ENCODE data around the gene CNOT9.

- TF ChIP-seq, protein P1, sequence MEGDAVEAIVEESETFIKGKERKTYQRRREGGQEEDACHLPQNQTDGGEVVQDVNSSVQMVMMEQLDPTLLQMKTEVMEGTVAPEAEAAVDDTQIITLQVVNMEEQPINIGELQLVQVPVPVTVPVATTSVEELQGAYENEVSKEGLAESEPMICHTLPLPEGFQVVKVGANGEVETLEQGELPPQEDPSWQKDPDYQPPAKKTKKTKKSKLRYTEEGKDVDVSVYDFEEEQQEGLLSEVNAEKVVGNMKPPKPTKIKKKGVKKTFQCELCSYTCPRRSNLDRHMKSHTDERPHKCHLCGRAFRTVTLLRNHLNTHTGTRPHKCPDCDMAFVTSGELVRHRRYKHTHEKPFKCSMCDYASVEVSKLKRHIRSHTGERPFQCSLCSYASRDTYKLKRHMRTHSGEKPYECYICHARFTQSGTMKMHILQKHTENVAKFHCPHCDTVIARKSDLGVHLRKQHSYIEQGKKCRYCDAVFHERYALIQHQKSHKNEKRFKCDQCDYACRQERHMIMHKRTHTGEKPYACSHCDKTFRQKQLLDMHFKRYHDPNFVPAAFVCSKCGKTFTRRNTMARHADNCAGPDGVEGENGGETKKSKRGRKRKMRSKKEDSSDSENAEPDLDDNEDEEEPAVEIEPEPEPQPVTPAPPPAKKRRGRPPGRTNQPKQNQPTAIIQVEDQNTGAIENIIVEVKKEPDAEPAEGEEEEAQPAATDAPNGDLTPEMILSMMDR (conservative IDR thresholded peaks at IDR 0.05; ENCODE audit: low read depth, low read length): no peak
- no peak for TF ChIP-seq EZH2 (IDR thresholded peaks at IDR 0.05; ENCODE audit: borderline replicate concordance, low read depth, low read length, poor library complexity, severe bottlenecking)
Observed at GRCh38 chr2:218555527-218555926, 13.1 kb upstream of the CNOT9 start.

Measured in A673 (cell line).